Sigmoid colon (tissue), 7 donors: Measurements from ENCODE around the gene PRKAG2. TPM values are rescaled to one million over a fixed set of nuclear protein-coding genes. Genes with fewer than 3 reads are reported as not detected.

Experiments
- DNase-seq: peaks from one replicate; pipeline ENCODE4 v3.0.0-alpha.2; 2019
- H3K27ac ChIP-seq, 4 donors: fragments of 200-600 bp; sonication (generic); one replicate each; pipeline ENCODE4 v1.5.1; 2016 to 2019; ENCODE audit warnings: mild to moderate bottlenecking in 1 of 4
- H3K27me3 ChIP-seq, 3 donors: fragments of 200-600 bp; sonication (generic); one replicate each; pipeline ENCODE4 v1.5.1; 2019; ENCODE audit warnings: mild to moderate bottlenecking in 1 of 3
- H3K36me3 ChIP-seq, 4 donors: fragments of 200-600 bp; sonication (generic); one replicate each; pipeline ENCODE4 v1.5.1; 2016 to 2019
- H3K4me1 ChIP-seq, 4 donors: fragments of 200-600 bp; sonication (generic); one replicate each; pipeline ENCODE4 v1.5.1; 2017 to 2019
- H3K4me3 ChIP-seq, 4 donors: fragments of 200-600 bp; sonication (generic); one replicate each; pipeline ENCODE4 v1.5.1; 2017 to 2019; ENCODE audit warnings: mild to moderate bottlenecking in 2 of 4, moderate library complexity in 1 of 4
- H3K9me3 ChIP-seq, 4 donors: fragments of 200-600 bp in 3 of 4; sonication (generic) in 3 of 4; one replicate each; pipeline versions ENCODE4 v1.5.1 to v1.6.1; 2013 to 2019
- CTCF ChIP-seq, 4 experiments: fragments of 450-650 bp in 3 of 4; fragments of 200-600 bp in 1 of 4; IDR thresholded peaks; one replicate each; pipeline ENCODE4 v1.5.1; 2016 to 2019; ENCODE audit warnings: antibody characterized with exemption in 4 of 4, mild to moderate bottlenecking in 3 of 4, moderate library complexity in 2 of 4
- EP300 ChIP-seq, 4 donors: sonication (generic); formaldehyde crosslinking; IDR thresholded peaks; one replicate each; pipeline ENCODE4 v1.6.1; 2017; ENCODE audit warnings: antibody characterized with exemption in 4 of 4
- POLR2A ChIP-seq, 2 donors: fragments of 450-650 bp; IDR thresholded peaks; one replicate each; pipeline ENCODE4 v1.6.1; 2016; ENCODE audit warnings: antibody characterized with exemption in 2 of 2, mild to moderate bottlenecking in 2 of 2, moderate library complexity in 2 of 2
- POLR2AphosphoS5 ChIP-seq, 4 donors: sonication (generic); formaldehyde crosslinking; IDR thresholded peaks; one replicate each; pipeline ENCODE4 v1.6.1; 2017; ENCODE audit warnings: antibody characterized with exemption in 4 of 4
- WGBS, 2 donors: extraction: QIAGEN DNeasy Blood & Tissue Kit; methylation state at CpG; one replicate each; pipeline ENCODE4 v1.1.7; 2013; 5-methylcytosine and 5-hydroxymethylcytosine counted together
- intact Hi-C: fragments of 100-400 bp; cut with DNase I; formaldehyde crosslinking; loops from one replicate; pipeline ENCODE4 v1.15.1; 2023
- polyA plus RNA-seq, 3 donors: library from polyadenylated mRNA; stranded (reverse); fragments of 200-250 nt; gene quantifications; one replicate each; pipeline ENCODE4 v1.2.3, GENCODE V29; 2013
- total RNA-seq, 4 donors: library from RNA; depleted of rRNA; stranded (reverse); fragments of >200 nt; gene quantifications; one replicate each; pipeline ENCODE4 v1.1.0, GENCODE V29; 2016
- donor health status: healthy with polysubstance abuse.
- donor health status: Bipolar disorder and iron deficiency.
- donor health status: healthy.

PRKAG2 gene
- total and polyA plus RNA-seq, 7 donors: 19.2 to 51.2 (median 37.1) TPM

GRCh38 chr7:151891753-151892152 is 14.8 kb upstream of the PRKAG2 start:
- DNase-seq: no peak
- 61 to 82% methylated on average over 9 of the region's 9 CpGs for whole genome bisulfite sequencing, 2 donors
- H3K27me3 ChIP-seq: peaks cover 0 to 13% (median 0%) of the 10 kb centered on the region in 3 donors

GRCh38 chr7:151891182-151891581 is 14.3 kb upstream of the PRKAG2 start:
- intact Hi-C loops: no loop called here
- DNase-seq: no peak
- Histone ChIP-seq H3K4me1 (no peaks in the 10 kb centered on the region), H3K27ac (no peak overlapping the region), H3K4me3 (no peak overlapping the region), H3K9me3 (no peaks in the 10 kb centered on the region), H3K36me3 (no peaks in the 10 kb centered on the region), H3K27me3 (peaks cover 0 to 13% (median 0%) of the 10 kb centered on the region in 3 donors)
- 29 to 72% methylated on average over 7 of the region's 7 CpGs for WGBS, 2 donors
- TF ChIP-seq CTCF (IDR thresholded peaks at IDR 0.05) (no peak), POLR2AphosphoS5 (IDR thresholded peaks at IDR 0.05) (no peak), EP300 (IDR thresholded peaks at IDR 0.05) (no peak), POLR2A (IDR thresholded peaks at IDR 0.05) (no peak)

More at GRCh38 chr7:151891753-151892152, 14.8 kb upstream of the PRKAG2 start:
- no peaks in the 10 kb centered on the region for H3K9me3 ChIP-seq
- intact Hi-C loops: no loop called here
- H3K36me3 ChIP-seq: no peaks in the 10 kb centered on the region
- no peaks in the 10 kb centered on the region for H3K4me1 ChIP-seq
- no peak for TF ChIP-seq POLR2AphosphoS5 (IDR thresholded peaks at IDR 0.05)
- H3K27ac ChIP-seq: no peak overlapping the region
- H3K4me3 ChIP-seq: no peak overlapping the region

- no peak for DNase-seq
- peaks cover 0 to 10% (median 0%) of the 10 kb centered on the region in 3 donors for H3K27me3 ChIP-seq
- no peak overlapping the region for H3K27ac ChIP-seq
- TF ChIP-seq EP300 (IDR thresholded peaks at IDR 0.05) (no peak), CTCF (IDR thresholded peaks at IDR 0.05) (no peak), POLR2AphosphoS5 (IDR thresholded peaks at IDR 0.05) (no peak), POLR2A (IDR thresholded peaks at IDR 0.05) (no peak)
- no peaks in the 10 kb centered on the region for H3K9me3 ChIP-seq
- no peaks in the 10 kb centered on the region for H3K36me3 ChIP-seq
- intact Hi-C loops: no loop called here
- H3K4me3 ChIP-seq: no peak overlapping the region
- H3K4me1 ChIP-seq: no peaks in the 10 kb centered on the region
- 67 to 86% methylated on average over 12 of the region's 12 CpGs for WGBS, 2 donors
These were observed 13.6 kb upstream of the PRKAG2 start for GRCh38 chr7:151890355-151891004.

GRCh38 chr7:151889406-151890354 is 12.8 kb upstream of the PRKAG2 start:
- Histone ChIP-seq H3K27ac (no peak overlapping the region), H3K4me1 (no peaks in the 10 kb centered on the region), H3K9me3 (no peaks in the 10 kb centered on the region), H3K36me3 (no peaks in the 10 kb centered on the region), H3K27me3 (peaks cover 0 to 10% (median 0%) of the 10 kb centered on the region in 3 donors), H3K4me3 (no peak overlapping the region)
- 84 to 86% methylated on average over 21 of the region's 21 CpGs for WGBS, 2 donors
- TF ChIP-seq CTCF (IDR thresholded peaks at IDR 0.05): no peak
- TF ChIP-seq POLR2A (IDR thresholded peaks at IDR 0.05): no peak
- no peak for TF ChIP-seq EP300 (IDR thresholded peaks at IDR 0.05)
- no peak for TF ChIP-seq POLR2AphosphoS5 (IDR thresholded peaks at IDR 0.05)
- DNase-seq: peak; percentile 35
- intact Hi-C loops: no loop called here
